Epithelial cell of prostate (primary cell): ENCODE results near the gene CLSTN2.
A peak's percentile ranks its signal among the peaks of the same experiment; 100 is the strongest.

Source experiments
- DNase-seq: peaks from one replicate; pipeline ENCODE4 v3.0.0-alpha.2; 2011; ENCODE audit warnings: low read depth, low spot score
- H3K27ac ChIP-seq: fragments of 450-650 bp; 2 replicates; pipeline ENCODE4 v1.5.1; 2017; ENCODE audit warnings: mild to moderate bottlenecking

Gene CLSTN2

DNA sequence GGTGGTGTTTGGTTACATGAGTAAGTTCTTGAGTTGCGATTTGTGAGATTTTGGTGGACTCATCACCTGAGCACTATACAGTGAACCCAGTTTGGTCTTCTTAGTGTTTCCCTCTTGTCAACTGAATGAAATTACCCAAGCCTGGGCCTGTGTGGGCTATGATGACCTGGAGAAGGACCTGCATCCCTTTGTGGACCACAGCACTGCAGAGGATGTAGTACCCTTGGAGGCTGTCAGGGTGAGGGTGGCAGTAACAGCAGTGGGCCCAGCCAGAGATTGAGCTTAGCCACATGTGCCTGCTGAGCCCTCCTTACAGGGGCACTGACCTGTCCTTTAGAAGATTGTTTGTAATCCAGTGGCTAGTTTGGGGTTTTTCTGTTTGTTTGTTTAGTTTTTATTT lies 492.8 kb downstream of the CLSTN2 start:
- no peak overlapping the region for H3K27ac ChIP-seq
- no peak for DNase-seq

DNA sequence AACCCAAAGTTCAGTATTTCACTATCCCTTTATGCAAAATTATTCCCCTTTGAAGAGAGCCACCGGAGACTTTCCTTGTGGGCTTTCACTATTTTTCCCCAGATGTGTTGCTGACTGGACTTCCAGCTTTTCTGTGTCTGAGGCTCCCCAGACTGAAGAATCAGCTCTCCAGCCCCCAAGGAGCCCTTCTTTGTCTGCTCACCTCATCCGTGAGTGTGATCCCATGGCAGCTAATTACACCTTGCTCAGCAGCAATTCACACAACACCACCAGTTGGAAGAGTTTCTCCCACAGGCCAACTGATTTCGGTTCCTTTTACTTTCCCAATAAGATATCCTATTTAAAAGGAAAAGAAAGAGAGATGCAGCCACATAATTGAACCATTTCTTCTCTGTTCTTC lies 493.4 kb downstream of the CLSTN2 start:
- no peak for DNase-seq
- H3K27ac ChIP-seq: no peak overlapping the region

DNA sequence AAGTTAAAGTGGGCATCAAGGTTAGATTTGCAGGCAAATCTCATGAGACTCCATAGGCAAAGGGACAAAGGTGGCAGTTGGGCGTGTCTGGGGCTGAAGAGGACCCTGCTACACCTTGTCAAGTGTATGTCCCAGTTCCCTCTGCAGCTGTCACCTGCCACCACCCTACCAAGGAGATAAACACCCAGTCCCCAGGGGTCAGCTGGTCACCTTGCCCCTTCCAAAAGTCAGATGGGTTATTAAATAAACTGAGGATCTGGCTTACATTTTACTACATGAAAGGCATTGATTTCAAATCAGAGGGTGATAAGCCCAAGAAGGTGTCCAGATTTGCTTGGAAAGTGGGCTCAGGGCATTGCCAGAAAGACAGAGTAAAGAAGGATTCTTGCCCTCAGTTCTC lies 494.8 kb downstream of the CLSTN2 start:
- DNase-seq: no peak
- no peak overlapping the region for H3K27ac ChIP-seq

GRCh38 chr3:140430494-140430893 lies 495.5 kb downstream of the CLSTN2 start:
- no peak for DNase-seq
- H3K27ac ChIP-seq: no peak overlapping the region

DNA sequence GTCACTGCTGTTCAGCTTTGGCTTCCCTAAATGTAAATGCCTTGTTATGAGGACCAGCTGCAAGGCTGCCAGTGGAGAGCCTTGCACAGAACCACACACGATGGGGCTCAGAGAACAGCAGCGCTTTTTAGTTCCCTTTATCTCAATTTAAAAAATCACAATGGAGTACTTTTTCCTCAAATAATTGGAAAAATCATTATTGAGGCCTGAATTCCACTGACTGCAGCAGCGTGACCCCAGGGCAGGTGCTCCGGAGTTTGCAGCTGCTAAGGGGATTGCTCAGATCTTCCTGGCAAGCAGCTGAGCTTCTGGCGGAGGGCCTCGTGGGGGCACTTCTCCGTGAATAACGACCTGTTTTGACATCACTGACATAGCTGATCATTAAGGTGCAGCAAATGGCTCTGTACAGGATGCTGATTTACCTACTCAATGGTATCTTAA lies 497.3 kb downstream of the CLSTN2 start:
- no peak overlapping the region for H3K27ac ChIP-seq
- no peak for DNase-seq

- H3K27ac ChIP-seq: no peak overlapping the region
- DNase-seq: no peak
These were observed 498.4 kb downstream of the CLSTN2 start for GRCh38 chr3:140433431-140433830.

- no peak for DNase-seq
- H3K27ac ChIP-seq: no peak overlapping the region
These were observed 499.4 kb downstream of the CLSTN2 start for GRCh38 chr3:140434261-140434905.

GRCh38 chr3:140436421-140436820 lies 501.4 kb downstream of the CLSTN2 start:
- DNase-seq: no peak
- no peak overlapping the region for H3K27ac ChIP-seq

DNA sequence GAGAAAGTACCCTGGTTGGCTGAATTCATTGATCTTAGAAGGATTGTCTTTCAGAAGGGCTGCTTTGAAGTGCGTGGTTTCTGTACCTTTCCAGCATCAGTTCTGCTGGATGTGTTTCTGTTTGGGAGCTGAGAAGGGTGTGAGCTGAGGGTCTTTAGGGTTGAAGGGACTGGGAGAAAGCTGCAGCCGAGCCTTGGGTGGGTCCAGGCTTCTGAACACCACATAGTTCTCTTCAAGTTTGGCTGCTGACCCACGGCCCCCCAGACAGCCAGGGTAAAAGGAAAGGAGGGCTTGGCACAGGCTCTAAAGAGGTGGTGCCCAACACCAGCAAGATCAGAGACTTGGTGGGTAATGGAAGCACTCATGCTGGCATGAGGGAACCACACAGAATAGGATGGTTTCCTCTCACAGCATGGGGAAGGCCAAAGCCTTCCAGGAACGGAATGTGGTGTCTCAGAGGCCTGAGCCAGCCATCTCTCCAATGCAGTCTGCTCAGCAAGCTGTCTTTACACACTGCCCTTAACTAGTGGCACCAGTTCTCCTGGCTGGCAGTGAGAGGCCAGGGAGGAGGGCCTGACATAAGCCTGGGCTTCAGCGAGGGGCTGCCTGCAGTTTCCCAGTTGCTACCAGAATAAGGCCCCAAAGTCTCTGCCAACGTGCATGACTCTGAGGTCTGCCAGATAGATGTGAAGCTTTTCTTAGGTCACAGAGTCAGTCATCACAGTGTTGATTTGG lies 503.9 kb downstream of the CLSTN2 start:
- DNase-seq: no peak
- H3K27ac ChIP-seq: no peak overlapping the region

GRCh38 chr3:140439527-140439926 lies 504.5 kb downstream of the CLSTN2 start:
- DNase-seq: no peak
- no peak overlapping the region for H3K27ac ChIP-seq

- H3K27ac ChIP-seq: peak overlapping the region; percentile 72
- DNase-seq: peak; percentile 80
These were observed 505.5 kb downstream of the CLSTN2 start for GRCh38 chr3:140440446-140440845.

- H3K27ac ChIP-seq: peak overlapping the region; percentile 72
- peak; percentile 86 for DNase-seq
These were observed 506.0 kb downstream of the CLSTN2 start for GRCh38 chr3:140441006-140441405.

DNA sequence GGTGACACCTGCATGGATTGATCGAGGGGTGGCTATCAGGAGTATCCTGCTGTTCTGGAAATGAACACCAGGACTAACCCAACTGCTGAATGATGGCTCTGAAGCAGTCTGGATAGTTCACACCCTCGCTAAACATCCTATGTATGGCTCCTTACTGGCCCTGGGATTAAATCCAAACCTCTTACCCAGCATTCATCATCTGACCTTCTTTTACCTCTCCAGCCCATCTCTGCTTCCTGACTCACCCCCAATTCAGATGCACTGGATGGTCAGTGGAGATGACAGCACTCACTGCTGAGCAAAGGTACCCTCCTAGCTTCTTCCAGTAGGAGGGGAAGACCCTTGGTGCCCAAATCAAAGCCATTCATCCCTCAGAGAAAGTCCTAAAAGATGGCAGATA lies 507.6 kb downstream of the CLSTN2 start:
- no peak overlapping the region for H3K27ac ChIP-seq
- no peak for DNase-seq

DNA sequence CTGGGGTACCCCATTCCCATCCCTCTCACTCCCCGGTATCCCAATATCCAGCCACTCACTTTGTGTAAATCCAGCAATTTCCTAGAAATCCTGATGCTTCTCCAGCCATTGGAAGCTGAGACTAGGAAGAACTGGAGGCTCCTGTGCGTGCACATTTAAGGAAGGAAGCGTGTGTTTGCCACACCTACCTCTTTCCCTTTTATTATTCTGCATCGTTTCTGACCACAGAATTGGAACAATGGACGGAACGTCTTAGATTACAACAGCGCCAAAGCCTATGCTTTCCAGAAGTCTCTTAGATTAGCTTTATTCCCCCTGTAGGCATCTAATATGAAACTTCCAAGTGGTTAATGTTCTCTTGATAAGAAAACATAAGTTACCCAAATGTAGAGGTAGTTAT lies 508.1 kb downstream of the CLSTN2 start:
- no peak overlapping the region for H3K27ac ChIP-seq
- no peak for DNase-seq

- no peak overlapping the region for H3K27ac ChIP-seq
- no peak for DNase-seq
These were observed 508.8 kb downstream of the CLSTN2 start for GRCh38 chr3:140443806-140444205.

DNA sequence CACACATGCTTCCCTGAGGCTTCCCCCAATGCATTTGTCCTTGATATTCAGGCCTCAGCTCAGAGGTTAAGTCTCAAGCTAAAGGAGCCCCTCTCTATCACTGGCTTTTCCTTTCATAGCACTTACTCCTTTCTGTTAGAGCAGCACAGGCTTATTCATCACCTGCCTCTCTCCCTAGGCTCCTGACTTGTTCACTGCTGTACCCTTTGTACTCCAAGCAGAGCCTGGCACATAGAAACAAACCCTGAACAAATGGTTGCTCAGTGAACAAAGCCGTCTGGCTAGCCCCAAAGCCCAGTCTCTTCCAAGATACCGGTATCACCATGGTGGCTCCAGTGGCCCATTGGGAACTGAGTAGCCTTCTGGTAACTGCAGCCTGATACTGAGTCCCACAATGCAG lies 511.7 kb downstream of the CLSTN2 start:
- no peak overlapping the region for H3K27ac ChIP-seq
- no peak for DNase-seq

- no peak for DNase-seq
- no peak overlapping the region for H3K27ac ChIP-seq
These were observed 512.2 kb downstream of the CLSTN2 start for GRCh38 chr3:140447136-140447535.

- DNase-seq: peak; percentile 37
- H3K27ac ChIP-seq: no peak overlapping the region
These were observed 513.0 kb downstream of the CLSTN2 start for GRCh38 chr3:140448001-140448400.

DNA sequence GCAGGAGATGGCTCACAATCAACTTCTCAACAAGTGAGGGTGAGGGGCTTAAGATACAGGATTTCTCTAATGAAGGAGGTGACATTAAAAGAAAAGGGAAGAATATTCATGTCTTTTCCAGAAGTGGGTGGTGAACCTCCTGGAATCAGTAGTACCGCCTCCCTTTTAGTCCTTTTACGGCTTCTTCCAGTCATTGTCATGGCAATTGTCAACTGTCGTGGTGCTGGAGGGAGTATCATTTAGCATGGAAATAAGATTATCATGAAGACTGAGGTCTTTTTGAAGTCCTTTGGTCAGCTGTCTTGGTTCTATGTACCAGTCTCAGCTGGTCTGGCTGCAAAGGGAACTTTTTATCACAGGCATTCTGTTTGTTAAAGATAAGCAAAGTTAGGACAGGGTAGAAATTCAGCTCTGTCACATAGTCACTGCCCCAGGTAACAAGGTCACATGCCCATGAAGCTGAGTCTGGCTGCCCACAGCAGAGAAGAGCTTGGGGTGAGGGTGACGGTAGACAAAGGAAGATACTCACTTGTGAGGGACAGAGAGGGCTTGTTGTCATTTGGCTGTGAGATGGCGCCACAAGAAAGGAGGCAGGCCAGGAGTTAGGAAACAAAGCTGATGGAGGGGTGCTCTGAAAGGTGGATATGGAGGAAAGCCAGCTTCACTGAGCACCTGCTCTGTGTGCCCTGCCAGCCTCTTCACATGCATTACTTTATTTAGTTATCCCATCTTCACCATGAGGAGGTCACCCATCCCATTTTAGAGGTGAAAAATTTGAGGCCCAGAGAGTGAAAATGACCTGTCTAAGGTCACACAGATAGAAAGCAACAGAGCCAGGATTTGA lies 514.6 kb downstream of the CLSTN2 start:
- DNase-seq: no peak
- no peak overlapping the region for H3K27ac ChIP-seq

- no peak overlapping the region for H3K27ac ChIP-seq
- DNase-seq: no peak
These were observed 518.8 kb downstream of the CLSTN2 start for GRCh38 chr3:140453750-140454149.
